ENCODE measurements around the gene SLCO3A1.

Gene SLCO3A1

GRCh38 chr15:91909111-91909510 lies 55.6 kb downstream of the SLCO3A1 start:
- CTCF ChIA-PET: no interaction called here
- TF ChIP-seq PRDM10 (tag by site-specific recombination; IDR thresholded peaks at IDR 0.05) (no peak), ZNF488 (tag by site-specific recombination; IDR thresholded peaks at IDR 0.05) (no peak), OSR2 (tag by site-specific recombination; IDR thresholded peaks at IDR 0.05) (no peak), ZNF140 (tag by site-specific recombination; IDR thresholded peaks at IDR 0.05) (no peak), HOXA7 (CRISPR knock-in tag; IDR thresholded peaks at IDR 0.05; ENCODE audit: borderline replicate concordance) (no peak), CTCF (tag by site-specific recombination; IDR thresholded peaks at IDR 0.05) (no peak), ZNF248 (tag by site-specific recombination; IDR thresholded peaks at IDR 0.05) (no peak), ZNF280D (tag by site-specific recombination; IDR thresholded peaks at IDR 0.05) (no peak)

GRCh38 chr15:91909574-91909973 lies 56.1 kb downstream of the SLCO3A1 start:
- Histone ChIP-seq H3K4me3 (ENCODE audit: low read depth, low read length) (no peak overlapping the region), H3K36me3 (ENCODE audit: control insufficient read depth in 2 of 2, insufficient read depth in 1 of 2, low read length in 2 of 2) (no peaks in the 10 kb centered on the region), H3K27ac (ENCODE audit: extremely low read depth, low read depth, low read length) (no peak overlapping the region), H3K9me3 (ENCODE audit: control insufficient read depth, insufficient read depth, low read depth, low read length) (no peaks in the 10 kb centered on the region), H3K4me1 (ENCODE audit: control insufficient read depth, insufficient read depth, low read length) (peaks cover under 1% of the 10 kb centered on the region; the same call in 1 of the 2 replicates)
- POLR2A ChIA-PET: no interaction called here
- CTCF ChIA-PET: interaction anchor here (0.6 kb wide), 1 partner anchor 60 kb away, joined by 6 read pairs; no protein-coding TSS in a partner anchor
- TF ChIP-seq ZNF132 (tag by site-specific recombination; IDR thresholded peaks at IDR 0.05; ENCODE audit: borderline replicate concordance): no peak
- no peak for TF ChIP-seq REST (tag by site-specific recombination; IDR thresholded peaks at IDR 0.05)
- no peak for TF ChIP-seq ZFHX2 (tag by site-specific recombination; conservative IDR thresholded peaks at IDR 0.05)
- TF ChIP-seq ZNF121 (tag by site-specific recombination; IDR thresholded peaks at IDR 0.05): no peak
- no peak for TF ChIP-seq ZNF48 (tag by site-specific recombination; IDR thresholded peaks at IDR 0.05)
- no peak for TF ChIP-seq KLF16 (tag by site-specific recombination; IDR thresholded peaks at IDR 0.05)
- TF ChIP-seq ZNF211 (tag by site-specific recombination; IDR thresholded peaks at IDR 0.05; ENCODE audit: low read depth): no peak
- no peak for TF ChIP-seq ZNF394 (tag by site-specific recombination; IDR thresholded peaks at IDR 0.05; ENCODE audit: borderline replicate concordance)
- TF ChIP-seq ZNF558 (tag by site-specific recombination; IDR thresholded peaks at IDR 0.05): no peak
- TF ChIP-seq CTCF (tag by site-specific recombination; IDR thresholded peaks at IDR 0.05): no peak
- no peak for TF ChIP-seq ZNF114 (tag by site-specific recombination; IDR thresholded peaks at IDR 0.05)
- no peak for TF ChIP-seq ZNF239 (tag by site-specific recombination; IDR thresholded peaks at IDR 0.05)
- no peak for TF ChIP-seq GFI1B (tag by site-specific recombination; IDR thresholded peaks at IDR 0.05)

More at GRCh38 chr15:91909111-91909510, 55.6 kb downstream of the SLCO3A1 start:
- no peaks in the 10 kb centered on the region for H3K9me3 ChIP-seq (ENCODE audit: control insufficient read depth, insufficient read depth, low read depth, low read length)
- H3K36me3 ChIP-seq (ENCODE audit: control insufficient read depth in 2 of 2, insufficient read depth in 1 of 2, low read length in 2 of 2): no peaks in the 10 kb centered on the region
- H3K4me1 ChIP-seq (ENCODE audit: control insufficient read depth, insufficient read depth, low read length): no peaks in the 10 kb centered on the region; the same call in 1 of the 2 replicates
- no peak overlapping the region for H3K4me3 ChIP-seq (ENCODE audit: low read depth, low read length)
- POLR2A ChIA-PET: no interaction called here
- H3K27ac ChIP-seq (ENCODE audit: extremely low read depth, low read depth, low read length): no peak overlapping the region
